ENCODE data around the gene HMGCL.
A peak's percentile ranks its signal among the peaks of the same experiment; 100 is the strongest.

- TF ChIP-seq CTCF (IDR thresholded peaks at IDR 0.05; ENCODE audit: low read length) = peak; percentile 96
- no peak for TF ChIP-seq EZH2phosphoT487 (IDR thresholded peaks at IDR 0.05; ENCODE audit: low read length)
Observed at GRCh38 chr1:23809751-23810171, 15.5 kb downstream of the HMGCL start.

Data from MM.1S (cell line).